Coronary artery (tissue), 2 donors: ENCODE measurements around the gene PLPPR5.
"Not testable (repeated sequence)": the region's sequence is repeated elsewhere in the genome, so short reads cannot be mapped to it uniquely, and the experiment has no call there.

Source experiments
- DNase-seq: peaks from one replicate; pipeline ENCODE4 v3.0.0-alpha.2; 2017; ENCODE audit warnings: low spot score
- H3K27ac ChIP-seq, 2 donors: fragments of 200-600 bp; sonication (generic); one replicate each; pipeline ENCODE4 v1.5.1; 2016 to 2019
- H3K4me3 ChIP-seq: fragments of 200-600 bp; sonication (generic); 2 replicates; pipeline ENCODE4 v1.5.1; 2016; ENCODE audit warnings: mild to moderate bottlenecking, moderate library complexity
- CTCF ChIP-seq: fragments of 200-600 bp; sonication (generic); IDR thresholded peaks from one replicate; pipeline ENCODE4 v1.5.1; 2019; ENCODE audit warnings: antibody characterized with exemption

PLPPR5 gene

GRCh38 chr1:99004861-99005442 is at the start of gene PLPPR5:
PLPPR5 (minus strand) TSS chr1:99004861; CDS start chr1:99004671, 190 bp downstream.
- no peak for DNase-seq
- Histone ChIP-seq H3K4me3 (peak within 1 kb of the TSS; percentile 73), H3K27ac (no peak within 1 kb of the TSS)
- TF ChIP-seq CTCF: no peak

GRCh38 chr1:99051611-99052283 is 47.1 kb upstream of the PLPPR5 start:
- no peak for TF ChIP-seq CTCF
- H3K27ac ChIP-seq: no peak overlapping the region
- DNase-seq: no peak
- no peak overlapping the region for H3K4me3 ChIP-seq

- no peak for TF ChIP-seq CTCF
- no peak for DNase-seq
- H3K27ac ChIP-seq: no peak overlapping the region
- no peak overlapping the region for H3K4me3 ChIP-seq
Observed at GRCh38 chr1:99049745-99050144, 45.1 kb upstream of the PLPPR5 start.

GRCh38 chr1:99036746-99037145 is 32.1 kb upstream of the PLPPR5 start:
- not testable (repeated sequence) for H3K4me3 ChIP-seq, DNase-seq

GRCh38 chr1:99018313-99018712 is 13.7 kb upstream of the PLPPR5 start:
- no peak for TF ChIP-seq CTCF
- Histone ChIP-seq H3K4me3 (no peak overlapping the region), H3K27ac (no peak overlapping the region)
- no peak for DNase-seq

More at GRCh38 chr1:99036746-99037145, 32.1 kb upstream of the PLPPR5 start:
- not testable (repeated sequence) for H3K27ac ChIP-seq

GRCh38 chr1:99017655-99018054 is 13.0 kb upstream of the PLPPR5 start:
- Histone ChIP-seq H3K27ac (no peak overlapping the region), H3K4me3 (no peak overlapping the region)
- no peak for DNase-seq
- TF ChIP-seq CTCF: no peak

- DNase-seq: no peak
- H3K4me3 ChIP-seq: no peak overlapping the region
- no peak overlapping the region for H3K27ac ChIP-seq
- no peak for TF ChIP-seq CTCF
Observed at GRCh38 chr1:99010679-99011078, 6.0 kb upstream of the PLPPR5 start.
